Mesendoderm (in vitro differentiated cells): Measurements from ENCODE around the gene IP6K2.

Experiments used
- DNase-seq: peaks from one replicate; pipeline ENCODE4 v3.0.0; 2013
- H2AK5ac ChIP-seq: 2 replicates; pipeline ENCODE4 v1.6.1; 2013; ENCODE audit warnings: low read length, inconsistent platforms
- H2BK120ac ChIP-seq: 2 replicates; pipeline ENCODE4 v1.6.1; 2013; ENCODE audit warnings: low read depth, mild to moderate bottlenecking, low read length, moderate library complexity, mixed read lengths
- H2BK15ac ChIP-seq: replicated peaks from 2 replicates; pipeline ENCODE4 v1.6.1; 2013; ENCODE audit warnings: low read depth, mild to moderate bottlenecking, moderate library complexity
- H2BK5ac ChIP-seq: 2 replicates; pipeline ENCODE4 v1.6.1; 2013; ENCODE audit warnings: low read length, inconsistent platforms
- H3K18ac ChIP-seq: 2 replicates; pipeline ENCODE4 v1.6.1; 2013; ENCODE audit warnings: mild to moderate bottlenecking, low read length, mixed read lengths
- H3K23ac ChIP-seq: one replicate; pipeline ENCODE4 v1.6.1; 2013; ENCODE audit warnings: low read length
- H3K27ac ChIP-seq: 2 replicates; pipeline ENCODE4 v1.5.1; 2013; ENCODE audit warnings: low read depth, mild to moderate bottlenecking, inconsistent platforms, low read length, moderate library complexity
- H3K27me3 ChIP-seq: 2 replicates; pipeline ENCODE4 v1.6.1; 2013; ENCODE audit warnings: low read length, control low read depth, mild to moderate bottlenecking, inconsistent platforms; ENCODE audit not compliant: insufficient read depth, poor library complexity
- H3K36me3 ChIP-seq: 2 replicates; pipeline ENCODE4 v1.6.1; 2013; ENCODE audit warnings: low read length, inconsistent platforms; ENCODE audit not compliant: control insufficient read depth, insufficient read depth
- H3K4ac ChIP-seq: one replicate; pipeline ENCODE4 v1.6.1; 2013; ENCODE audit warnings: low read depth, mild to moderate bottlenecking, low read length, moderate library complexity
- H3K4me1 ChIP-seq: 2 replicates; pipeline ENCODE4 v1.6.1; 2013; ENCODE audit warnings: low read depth, low read length, inconsistent platforms; ENCODE audit not compliant: control insufficient read depth
- H3K4me2 ChIP-seq: 2 replicates; pipeline ENCODE4 v1.6.1; 2013; ENCODE audit warnings: low read length
- H3K4me3 ChIP-seq: 2 replicates; pipeline ENCODE4 v1.5.1; 2013; ENCODE audit warnings: mild to moderate bottlenecking, low read length
- H3K56ac ChIP-seq: one replicate; pipeline ENCODE4 v1.6.1; 2013; ENCODE audit warnings: low read length
- H3K79me1 ChIP-seq: 2 replicates; pipeline ENCODE4 v1.6.1; 2013; ENCODE audit warnings: low read length, inconsistent platforms
- H3K79me2 ChIP-seq: 2 replicates; pipeline ENCODE4 v1.6.1; 2013; ENCODE audit warnings: mild to moderate bottlenecking, low read length; ENCODE audit not compliant: control insufficient read depth, insufficient read depth
- H3K9ac ChIP-seq: 2 replicates; pipeline ENCODE4 v1.6.1; 2013; ENCODE audit warnings: low read length, inconsistent platforms
- H4K5ac ChIP-seq: one replicate; pipeline ENCODE4 v1.6.1; 2013; ENCODE audit warnings: low read length
- H4K8ac ChIP-seq: one replicate; pipeline ENCODE4 v1.6.1; 2013; ENCODE audit warnings: low read depth, mild to moderate bottlenecking, control low read depth, low read length, moderate library complexity
- WGBS: extraction: QIAGEN DNeasy Blood & Tissue Kit; methylation state at CpG from one replicate; pipeline ENCODE4 v1.1.7; 2013; ENCODE audit warnings: low lambda C conversion rate, missing lambda C conversion rate; ENCODE audit not compliant: insufficient coverage; ENCODE audit errors: extremely low coverage; 5-methylcytosine and 5-hydroxymethylcytosine counted together

IP6K2 gene

DNA sequence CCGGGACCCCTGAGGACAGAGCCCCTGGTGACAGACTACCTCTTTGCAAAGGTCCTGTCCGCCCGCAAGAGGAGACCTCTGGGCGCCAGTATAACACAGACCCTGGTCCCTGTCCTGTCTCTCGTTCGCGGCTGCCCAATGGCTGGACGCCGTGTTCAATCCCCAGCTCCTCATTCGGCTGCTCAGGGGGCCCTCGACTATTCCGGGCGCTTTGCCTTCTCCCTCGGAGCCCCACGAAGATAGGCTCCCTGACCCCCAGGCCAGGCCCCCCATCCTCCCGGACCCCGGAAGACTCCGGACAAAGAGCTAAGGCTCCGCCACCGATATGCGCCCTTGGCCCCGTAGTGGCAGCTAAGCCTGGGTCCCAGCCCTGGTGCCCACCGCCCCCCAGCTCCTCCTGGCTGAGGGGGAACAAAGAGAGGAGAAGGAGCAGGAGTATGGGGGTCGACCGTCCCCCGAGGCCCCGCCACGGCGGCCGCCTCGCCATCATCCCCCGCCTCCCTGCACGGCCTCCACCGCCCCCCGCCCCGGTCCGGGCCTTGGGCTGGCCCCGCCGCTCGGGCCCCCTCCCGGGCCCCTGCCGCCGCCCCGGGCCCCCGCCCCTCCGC lies 54.8 kb downstream of the IP6K2 start:
- Histone ChIP-seq H3K79me2 (no peaks in the 10 kb centered on the region), H3K56ac (peak overlapping the region; percentile 84), H3K36me3 (no peaks in the 10 kb centered on the region), H3K23ac (no peak overlapping the region), H3K4ac (no peak overlapping the region), H2AK5ac (no peak overlapping the region), H2BK5ac (no peak overlapping the region), H2BK120ac (no peak overlapping the region), H3K27ac (no peak overlapping the region), H3K4me3 (no peak overlapping the region), H3K18ac (no peak overlapping the region), H3K79me1 (no peaks in the 10 kb centered on the region), H3K9ac (no peak overlapping the region), H3K4me1 (no peaks in the 10 kb centered on the region), H3K4me2 (peak overlapping the region; percentile 34), H3K27me3 (no peaks in the 10 kb centered on the region), H4K5ac (no peak overlapping the region), H4K8ac (no peak overlapping the region), H2BK15ac (no peak overlapping the region)
- DNase-seq, result no peak
- WGBS, result no CpG with 5 or more reads among the region's 46 CpGs

DNA sequence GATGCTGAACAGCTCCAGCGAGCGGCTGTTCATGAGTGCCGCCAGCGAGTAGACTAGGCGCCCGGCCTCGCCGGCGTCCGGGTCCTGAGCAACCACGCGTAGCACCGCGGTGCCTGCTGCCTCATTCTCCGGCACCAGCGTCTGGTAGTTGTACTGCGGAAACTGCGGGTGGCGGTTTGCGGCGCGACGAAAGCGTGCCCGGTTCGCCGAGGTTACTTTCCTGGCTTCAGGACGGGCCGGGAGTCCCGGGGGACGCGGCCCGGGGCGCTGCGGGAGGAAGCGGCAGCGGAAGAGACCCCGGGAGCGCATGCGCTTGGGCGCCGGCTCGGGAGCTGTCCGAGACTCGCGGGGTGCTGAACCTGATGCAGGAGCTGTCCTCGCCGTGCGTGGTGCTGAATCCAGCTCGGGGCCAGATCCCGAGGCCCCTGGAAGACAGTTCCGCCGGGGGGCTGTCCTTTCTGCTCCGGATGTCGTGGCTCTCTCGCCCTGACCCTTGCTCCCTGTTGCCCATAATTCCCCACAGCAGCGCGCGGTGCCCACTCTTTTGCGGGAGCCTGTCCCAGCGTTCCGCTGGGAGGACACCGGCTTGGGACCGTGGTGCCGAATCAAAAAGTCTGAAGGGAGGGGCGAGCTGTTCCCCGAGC lies 55.4 kb downstream of the IP6K2 start:
- WGBS, result no CpG with 5 or more reads among the region's 67 CpGs
- DNase-seq, result peak; percentile 70
- H3K79me1 ChIP-seq, result no peaks in the 10 kb centered on the region

DNA sequence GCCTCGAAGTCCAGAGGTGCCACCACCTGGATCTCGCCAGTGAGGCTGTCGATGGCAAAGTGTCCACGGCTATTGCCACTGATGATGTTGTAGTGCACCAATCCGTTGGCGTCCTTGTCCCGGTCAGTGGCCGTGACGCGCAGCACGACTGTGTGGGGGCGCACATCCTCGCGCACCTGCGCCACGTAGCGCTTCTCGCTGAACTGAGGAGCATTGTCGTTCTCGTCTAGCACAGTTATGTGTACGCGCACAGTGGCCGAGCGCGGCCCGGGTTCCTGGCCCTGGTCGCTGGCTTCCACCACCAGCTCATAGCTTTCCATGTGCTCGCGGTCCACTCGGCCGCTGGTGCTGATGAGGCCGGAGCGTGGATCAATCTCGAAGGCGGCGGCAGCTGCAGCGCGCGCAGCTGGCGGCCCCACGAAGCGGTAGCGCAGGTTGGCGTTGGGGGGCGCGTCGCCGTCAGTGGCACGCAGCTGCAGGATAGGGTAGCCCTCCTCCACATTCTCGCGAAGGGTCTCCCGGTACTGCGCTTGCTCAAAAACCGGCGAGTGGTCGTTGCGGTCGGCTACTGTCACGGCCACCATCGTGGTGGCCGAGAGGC lies 56.1 kb downstream of the IP6K2 start:
- Histone ChIP-seq H2AK5ac (no peak overlapping the region), H4K5ac (no peak overlapping the region), H2BK5ac (no peak overlapping the region), H3K36me3 (no peaks in the 10 kb centered on the region), H3K4me1 (peaks cover 4% of the 10 kb centered on the region), H3K79me1 (no peaks in the 10 kb centered on the region), H2BK15ac (no peak overlapping the region), H3K79me2 (no peaks in the 10 kb centered on the region), H2BK120ac (no peak overlapping the region), H3K4me3 (no peak overlapping the region), H3K4ac (no peak overlapping the region), H3K9ac (no peak overlapping the region), H3K18ac (no peak overlapping the region), H3K23ac (no peak overlapping the region), H3K27ac (no peak overlapping the region), H3K27me3 (no peaks in the 10 kb centered on the region), H3K56ac (no peak overlapping the region), H3K4me2 (no peak overlapping the region), H4K8ac (no peak overlapping the region)
- WGBS, result no CpG with 5 or more reads among the region's 61 CpGs
- DNase-seq, result no peak

More for the DNA sequence above, 55.4 kb downstream of the IP6K2 start:
- no peak overlapping the region for H4K8ac ChIP-seq
- H4K5ac ChIP-seq, result no peak overlapping the region
- no peak overlapping the region for H3K4me3 ChIP-seq
- H3K4ac ChIP-seq, result no peak overlapping the region
- no peak overlapping the region for H3K18ac ChIP-seq
- H3K27ac ChIP-seq, result no peak overlapping the region
- H2BK120ac ChIP-seq, result no peak overlapping the region
- H3K79me2 ChIP-seq, result no peaks in the 10 kb centered on the region
- no peak overlapping the region for H2BK5ac ChIP-seq
- no peak overlapping the region for H2AK5ac ChIP-seq
- H3K27me3 ChIP-seq, result no peaks in the 10 kb centered on the region
- H3K4me1 ChIP-seq, result peaks cover 2% of the 10 kb centered on the region
- H3K9ac ChIP-seq, result peak overlapping the region; percentile 64
- H3K4me2 ChIP-seq, result peak overlapping the region; percentile 90
- peak overlapping the region; percentile 76 for H3K56ac ChIP-seq
- H3K23ac ChIP-seq, result no peak overlapping the region
- H2BK15ac ChIP-seq, result no peak overlapping the region
- no peaks in the 10 kb centered on the region for H3K36me3 ChIP-seq

DNA sequence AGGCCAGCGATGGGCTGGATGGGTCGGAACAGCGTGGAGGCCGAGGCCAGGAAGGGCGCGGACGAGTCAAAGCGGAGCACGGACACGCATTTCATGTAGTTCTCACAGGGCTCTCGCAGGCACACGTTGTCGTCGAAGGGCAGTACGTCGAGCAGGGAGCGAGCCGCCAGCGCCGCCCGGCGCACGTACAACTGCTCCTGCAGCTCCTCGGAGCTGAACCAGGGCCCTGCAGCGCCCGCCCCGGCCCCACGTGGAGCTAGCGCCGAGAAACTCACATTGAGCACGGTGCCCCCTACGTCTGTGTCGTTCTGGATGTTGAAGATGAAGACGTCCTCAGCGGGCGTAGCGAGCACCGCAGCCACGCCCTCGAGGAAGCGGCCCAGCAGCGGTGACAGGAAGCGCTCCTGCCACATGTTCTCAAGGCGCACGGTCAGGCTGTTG lies 60.2 kb downstream of the IP6K2 start:
- no peak overlapping the region for H2BK5ac ChIP-seq
- H3K27me3 ChIP-seq, result no peaks in the 10 kb centered on the region
- H2BK15ac ChIP-seq, result no peak overlapping the region
- H2AK5ac ChIP-seq, result peak overlapping the region; percentile 65
- no peaks in the 10 kb centered on the region for H3K79me1 ChIP-seq
- H3K27ac ChIP-seq, result no peak overlapping the region
- no peaks in the 10 kb centered on the region for H3K79me2 ChIP-seq
- no CpG with 5 or more reads among the region's 45 CpGs for WGBS
- H3K4me3 ChIP-seq, result no peak overlapping the region
- H3K4ac ChIP-seq, result no peak overlapping the region
- peak overlapping the region; percentile 85 for H3K56ac ChIP-seq
- DNase-seq, result no peak
- no peak overlapping the region for H4K5ac ChIP-seq
- H3K36me3 ChIP-seq, result no peaks in the 10 kb centered on the region
- H3K23ac ChIP-seq, result no peak overlapping the region
- H2BK120ac ChIP-seq, result no peak overlapping the region
- H3K18ac ChIP-seq, result no peak overlapping the region
- peak overlapping the region; percentile 72 for H3K9ac ChIP-seq
- no peak overlapping the region for H4K8ac ChIP-seq
- peaks cover 6% of the 10 kb centered on the region for H3K4me1 ChIP-seq
- no peak overlapping the region for H3K4me2 ChIP-seq

DNA sequence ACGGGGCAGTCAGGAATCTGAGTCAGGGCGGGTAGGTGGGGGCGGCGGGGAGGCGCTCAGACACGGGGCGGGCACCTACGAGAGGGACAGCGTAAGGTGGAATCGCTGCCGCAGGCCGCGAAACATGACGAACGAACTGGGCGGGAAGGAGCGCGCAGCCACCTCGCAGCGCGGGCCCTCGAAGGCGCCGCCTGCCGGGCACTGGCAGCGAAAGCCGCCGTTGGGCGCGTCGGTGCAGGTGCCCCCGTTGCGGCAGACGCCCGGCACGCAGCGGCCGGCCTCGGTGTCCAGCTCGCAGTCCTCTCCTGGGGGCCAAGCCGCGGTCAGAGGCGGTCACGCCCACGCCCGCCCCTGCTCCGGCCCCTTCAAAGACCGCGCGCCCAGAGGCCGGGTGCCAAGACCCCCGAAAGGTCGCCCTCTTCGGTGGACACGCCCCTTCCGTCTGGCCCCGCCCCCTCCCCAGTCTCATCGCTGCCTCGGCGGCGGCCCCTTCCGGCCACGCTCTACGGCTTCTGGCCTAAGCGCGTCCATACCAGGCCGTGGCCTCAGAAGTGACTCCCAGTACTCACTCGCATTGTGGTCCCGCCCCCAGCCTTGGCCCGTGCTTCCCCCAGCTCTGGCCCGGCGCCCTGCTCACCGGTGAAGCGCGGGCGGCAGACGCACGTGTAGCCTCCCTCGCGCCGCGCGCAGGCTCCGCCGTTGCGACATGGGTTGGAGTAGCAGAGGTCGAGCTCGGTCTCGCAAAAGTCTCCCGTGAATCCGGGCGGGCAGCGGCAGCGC lies 60.8 kb downstream of the IP6K2 start:
- no peaks in the 10 kb centered on the region for H3K79me2 ChIP-seq
- peak overlapping the region; percentile 32 for H3K4me3 ChIP-seq
- peak overlapping the region; percentile 85 for H3K56ac ChIP-seq
- H4K8ac ChIP-seq, result no peak overlapping the region
- no peak overlapping the region for H3K18ac ChIP-seq
- no peaks in the 10 kb centered on the region for H3K27me3 ChIP-seq
- no peak overlapping the region for H4K5ac ChIP-seq
- H3K9ac ChIP-seq, result peak overlapping the region; percentile 72
- H3K23ac ChIP-seq, result no peak overlapping the region
- H3K4me1 ChIP-seq, result peaks cover 6% of the 10 kb centered on the region
- no CpG with 5 or more reads among the region's 94 CpGs for whole genome bisulfite sequencing
- H2BK5ac ChIP-seq, result peak overlapping the region; percentile 25
- peak overlapping the region; percentile 52 for H3K4me2 ChIP-seq
- H3K79me1 ChIP-seq, result no peaks in the 10 kb centered on the region
- H3K4ac ChIP-seq, result no peak overlapping the region
- DNase-seq, result peak; percentile 93
- peak overlapping the region; percentile 24 for H3K27ac ChIP-seq
- no peak overlapping the region for H2BK15ac ChIP-seq
- H3K36me3 ChIP-seq, result no peaks in the 10 kb centered on the region
- no peak overlapping the region for H2BK120ac ChIP-seq
- no peak overlapping the region for H2AK5ac ChIP-seq
